Measurements from ENCODE around the gene CORO2B. TPM values are rescaled to one million over a fixed set of nuclear protein-coding genes. Genes with fewer than 3 reads are reported as not detected.
"Not testable (repeated sequence)": the region's sequence is repeated elsewhere in the genome, so short reads cannot be mapped to it uniquely, and the experiment has no call there.

The CORO2B gene
- total RNA-seq, 6 donors from 2014 or later = 0.79 to 9.0 (median 2.0) TPM

DNA sequence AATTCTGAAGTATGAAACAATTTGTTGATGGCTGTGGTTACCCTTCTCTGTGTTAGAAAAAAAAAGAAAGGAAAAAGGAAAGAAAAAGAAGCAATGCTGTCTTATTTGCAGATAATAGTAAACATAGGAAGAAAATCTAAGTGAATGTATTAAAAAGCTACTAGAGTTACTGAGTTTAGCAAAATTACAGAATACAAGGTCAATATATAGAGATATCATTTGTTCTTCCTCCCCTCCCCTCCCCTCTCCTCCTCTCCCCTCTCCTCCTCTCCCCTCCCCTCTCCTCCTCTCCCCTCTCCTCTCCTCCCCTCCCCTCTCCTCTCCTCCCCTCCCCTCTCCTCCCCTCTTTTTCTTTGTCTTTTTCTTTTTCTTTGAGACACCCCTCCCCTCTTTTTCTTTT is 172.8 kb downstream of the CORO2B start:
- Histone ChIP-seq H3K9me3 (no peaks in the 10 kb centered on the region), H3K27ac (no peak overlapping the region), H3K4me3 (no peak overlapping the region), H3K27me3 (no peaks in the 10 kb centered on the region), H3K4me1 (no peaks in the 10 kb centered on the region), H3K36me3 (no peaks in the 10 kb centered on the region)
- no peak for DNase-seq
- ATAC-seq (ENCODE audit: low FRiP score in 2 of 2) = no peak
- TF ChIP-seq EP300 (IDR thresholded peaks at IDR 0.05) = no peak
- TF ChIP-seq POLR2A (IDR thresholded peaks at IDR 0.05) = no peak
- TF ChIP-seq POLR2AphosphoS5 (IDR thresholded peaks at IDR 0.05) = no peak
- TF ChIP-seq, protein P1, sequence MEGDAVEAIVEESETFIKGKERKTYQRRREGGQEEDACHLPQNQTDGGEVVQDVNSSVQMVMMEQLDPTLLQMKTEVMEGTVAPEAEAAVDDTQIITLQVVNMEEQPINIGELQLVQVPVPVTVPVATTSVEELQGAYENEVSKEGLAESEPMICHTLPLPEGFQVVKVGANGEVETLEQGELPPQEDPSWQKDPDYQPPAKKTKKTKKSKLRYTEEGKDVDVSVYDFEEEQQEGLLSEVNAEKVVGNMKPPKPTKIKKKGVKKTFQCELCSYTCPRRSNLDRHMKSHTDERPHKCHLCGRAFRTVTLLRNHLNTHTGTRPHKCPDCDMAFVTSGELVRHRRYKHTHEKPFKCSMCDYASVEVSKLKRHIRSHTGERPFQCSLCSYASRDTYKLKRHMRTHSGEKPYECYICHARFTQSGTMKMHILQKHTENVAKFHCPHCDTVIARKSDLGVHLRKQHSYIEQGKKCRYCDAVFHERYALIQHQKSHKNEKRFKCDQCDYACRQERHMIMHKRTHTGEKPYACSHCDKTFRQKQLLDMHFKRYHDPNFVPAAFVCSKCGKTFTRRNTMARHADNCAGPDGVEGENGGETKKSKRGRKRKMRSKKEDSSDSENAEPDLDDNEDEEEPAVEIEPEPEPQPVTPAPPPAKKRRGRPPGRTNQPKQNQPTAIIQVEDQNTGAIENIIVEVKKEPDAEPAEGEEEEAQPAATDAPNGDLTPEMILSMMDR (IDR thresholded peaks at IDR 0.05) = no peak

DNA sequence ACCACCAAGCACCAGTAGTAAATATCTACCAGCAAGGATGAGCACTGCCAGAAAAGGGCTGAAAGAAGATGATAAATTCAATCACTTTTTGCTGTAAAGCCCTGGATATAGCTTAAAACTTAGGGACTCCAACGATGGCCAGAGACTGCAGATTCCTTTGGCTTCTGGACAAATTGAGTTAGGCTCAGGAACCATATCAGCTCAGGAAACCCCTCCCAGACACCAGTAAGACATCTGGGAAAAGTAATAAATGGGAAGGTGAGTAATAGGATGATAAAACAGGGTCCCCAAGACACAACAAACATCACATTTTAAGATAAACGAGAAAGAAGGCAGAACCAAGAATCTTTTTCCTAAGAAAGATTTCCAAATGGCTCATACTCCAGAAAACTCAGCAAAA is 176.9 kb downstream of the CORO2B start:
- Histone ChIP-seq H3K9me3 (no peaks in the 10 kb centered on the region), H3K4me3 (no peak overlapping the region), H3K27ac (no peak overlapping the region), H3K36me3 (no peaks in the 10 kb centered on the region), H3K27me3 (no peaks in the 10 kb centered on the region), H3K4me1 (no peaks in the 10 kb centered on the region)
- TF ChIP-seq, protein P1 (IDR thresholded peaks at IDR 0.05) = no peak
- TF ChIP-seq POLR2AphosphoS5 (IDR thresholded peaks at IDR 0.05) (no peak), POLR2A (IDR thresholded peaks at IDR 0.05) (no peak), EP300 (IDR thresholded peaks at IDR 0.05) (no peak)
- DNase-seq (no peak), ATAC-seq (ENCODE audit: low FRiP score in 2 of 2) (no peak)
- WGBS, 2 donors = 50 to 60% methylated on average over 2 of the region's 2 CpGs

DNA sequence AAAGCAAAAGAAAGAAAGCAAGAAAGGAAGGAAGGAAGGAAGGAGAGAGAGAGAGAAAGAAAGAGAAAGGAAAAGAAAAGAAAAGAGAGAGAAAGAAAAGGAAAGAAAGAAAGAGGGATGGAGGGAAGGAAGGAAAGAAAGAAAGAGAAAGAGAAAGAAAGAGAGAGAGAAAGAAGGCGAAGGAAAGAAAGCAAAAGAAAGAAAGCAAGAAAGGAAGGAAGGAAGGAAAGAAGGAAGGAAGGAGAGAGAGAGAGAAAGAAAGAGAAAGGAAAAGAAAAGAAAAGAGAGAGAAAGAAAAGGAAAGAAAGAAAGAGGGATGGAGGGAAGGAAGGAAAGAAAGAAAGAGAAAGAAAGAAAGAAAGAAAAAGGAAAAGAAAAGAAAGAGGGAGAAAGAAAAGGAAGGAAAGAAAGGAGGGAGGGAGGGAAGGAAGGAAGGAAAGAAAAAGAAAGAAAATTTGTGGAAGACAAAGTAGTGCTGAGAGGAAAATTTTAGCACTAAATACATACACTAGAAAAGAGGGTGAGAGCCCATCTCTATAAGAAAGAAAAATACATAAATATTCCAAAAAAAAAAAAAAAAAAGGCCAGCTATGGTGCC is 181.3 kb downstream of the CORO2B start:
- WGBS, 2 donors = 95% methylated on average over 1 of the region's 1 CpG
- not testable (repeated sequence) for DNase-seq, H3K36me3 ChIP-seq

DNA sequence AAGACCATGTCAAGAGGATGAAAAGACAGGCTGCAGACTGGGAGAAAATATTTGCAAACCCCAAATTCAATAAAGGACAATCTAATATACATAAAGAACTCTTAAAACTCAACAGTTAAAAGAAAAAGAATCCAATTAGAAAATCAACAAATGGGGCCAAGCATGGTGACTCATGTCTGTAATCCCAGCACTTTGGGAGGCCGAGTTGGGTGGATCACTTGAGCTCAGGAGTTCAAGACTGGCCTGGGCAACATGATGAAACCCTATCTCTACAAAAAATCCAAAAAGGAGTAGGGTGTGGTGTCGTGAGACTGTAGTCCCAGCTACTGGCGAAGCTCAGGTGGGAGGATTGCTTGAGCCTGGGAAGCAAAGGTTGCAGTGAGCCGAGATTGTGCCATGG is 184.3 kb downstream of the CORO2B start:
- TF ChIP-seq EP300 (IDR thresholded peaks at IDR 0.05) (no peak), POLR2AphosphoS5 (IDR thresholded peaks at IDR 0.05) (no peak), POLR2A (IDR thresholded peaks at IDR 0.05) (no peak)
- TF ChIP-seq, protein P1 (IDR thresholded peaks at IDR 0.05) = no peak

More for the DNA sequence above, 181.3 kb downstream of the CORO2B start:
- not testable (repeated sequence) for H3K9me3 ChIP-seq; H3K27me3 ChIP-seq; H3K4me3 ChIP-seq; H3K4me1 ChIP-seq; H3K27ac ChIP-seq; ATAC-seq (ENCODE audit: low FRiP score in 2 of 2)

DNA sequence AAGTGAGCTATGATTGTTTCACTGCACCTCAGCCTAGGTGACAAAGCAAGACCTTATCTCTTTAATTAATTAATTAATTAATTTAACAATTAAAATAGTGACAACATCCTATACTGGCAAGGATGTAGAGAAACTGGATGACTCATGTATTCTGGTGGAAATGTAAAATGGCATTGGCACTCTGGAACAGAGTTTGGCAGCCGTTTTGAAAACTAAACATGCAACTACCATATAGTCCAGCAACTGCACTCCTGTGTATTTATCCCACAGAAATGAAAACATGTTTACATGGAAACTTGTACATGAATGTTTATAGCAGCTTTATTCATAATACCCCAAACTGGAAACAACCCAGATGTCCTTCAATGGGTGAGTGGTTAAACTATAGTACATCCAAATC is 185.3 kb downstream of the CORO2B start:
- Histone ChIP-seq H3K4me1 (no peaks in the 10 kb centered on the region), H3K9me3 (no peaks in the 10 kb centered on the region), H3K27ac (no peak overlapping the region), H3K4me3 (no peak overlapping the region), H3K36me3 (no peaks in the 10 kb centered on the region), H3K27me3 (no peaks in the 10 kb centered on the region)
- DNase-seq = no peak
- TF ChIP-seq EP300 (IDR thresholded peaks at IDR 0.05) (no peak), POLR2AphosphoS5 (IDR thresholded peaks at IDR 0.05) (no peak), POLR2A (IDR thresholded peaks at IDR 0.05) (no peak)
- TF ChIP-seq, protein P1 (IDR thresholded peaks at IDR 0.05) = no peak
- no peak for ATAC-seq (ENCODE audit: low FRiP score in 2 of 2)
- WGBS, 2 donors = 69 to 71% methylated on average over 1 of the region's 1 CpG

More for the DNA sequence above, 184.3 kb downstream of the CORO2B start:
- WGBS, 2 donors = 84 to 89% methylated on average over 4 of the region's 4 CpGs
- no peak for DNase-seq
- Histone ChIP-seq H3K27ac (no peak overlapping the region), H3K9me3 (no peaks in the 10 kb centered on the region), H3K4me3 (no peak overlapping the region), H3K4me1 (no peaks in the 10 kb centered on the region), H3K36me3 (no peaks in the 10 kb centered on the region), H3K27me3 (no peaks in the 10 kb centered on the region)
- no peak for ATAC-seq (ENCODE audit: low FRiP score in 2 of 2)
